Osteoblast (primary cell): ENCODE data around the gene YY1. TPM values are rescaled to one million over a fixed set of nuclear protein-coding genes. Genes with fewer than 3 reads are reported as not detected.

ENCODE experiments used
- DNase-seq: peaks from one replicate; pipeline ENCODE4 v3.0.0; 2011; ENCODE audit warnings: low spot score, mixed read lengths; ENCODE audit not compliant: insufficient read length; ENCODE audit errors: missing footprints
- H2AFZ ChIP-seq: 2 replicates; pipeline ENCODE4 v1.6.0; 2011; ENCODE audit warnings: mild to moderate bottlenecking, low read length
- H3K27ac ChIP-seq: 2 replicates; pipeline ENCODE4 v1.5.1; 2011; ENCODE audit warnings: mild to moderate bottlenecking, low read depth, low read length, moderate library complexity
- H3K27me3 ChIP-seq: 2 replicates; pipeline ENCODE4 v1.6.0; 2012; ENCODE audit warnings: mild to moderate bottlenecking, control low read depth, inconsistent platforms, low read length, moderate library complexity; ENCODE audit not compliant: insufficient read depth
- H3K36me3 ChIP-seq: 2 replicates; pipeline ENCODE4 v1.5.1; 2011; ENCODE audit warnings: mild to moderate bottlenecking, low read length, control low read depth, moderate library complexity; ENCODE audit not compliant: insufficient read depth
- H3K4me1 ChIP-seq: 2 replicates; pipeline ENCODE4 v1.5.1; 2011; ENCODE audit warnings: mild to moderate bottlenecking, low read length, control low read depth, moderate library complexity; ENCODE audit not compliant: insufficient read depth
- H3K4me2 ChIP-seq: 2 replicates; pipeline ENCODE4 v1.6.0; 2011; ENCODE audit warnings: mild to moderate bottlenecking, low read length; ENCODE audit not compliant: insufficient read depth
- H3K4me3 ChIP-seq: fragments of 200-600 bp; sonication (generic); 3 replicates; pipeline ENCODE4 v1.5.1; 2012; ENCODE audit warnings: mild to moderate bottlenecking, low read length, inconsistent platforms; ENCODE audit not compliant: insufficient read depth
- H3K79me2 ChIP-seq: 2 replicates; pipeline ENCODE4 v1.6.0; 2012; ENCODE audit warnings: mild to moderate bottlenecking, low read length, control low read depth, inconsistent platforms; ENCODE audit not compliant: insufficient read depth
- H3K9me3 ChIP-seq: 2 replicates; pipeline ENCODE4 v1.5.1; 2011; ENCODE audit warnings: low read depth, low read length, control low read depth
- H4K20me1 ChIP-seq: 2 replicates; pipeline ENCODE4 v1.6.0; 2012; ENCODE audit warnings: mild to moderate bottlenecking, low read length, control low read depth; ENCODE audit not compliant: insufficient read depth
- CTCF ChIP-seq: IDR thresholded peaks from 2 replicates; pipeline ENCODE4 v1.5.1; 2011; ENCODE audit warnings: mild to moderate bottlenecking, low read depth, low read length, moderate library complexity; ENCODE audit errors: extremely low read depth
- total RNA-seq: library from RNA; depleted of rRNA; stranded (reverse); fragments of >200 nt; gene quantifications from 2 replicates; pipeline ENCODE4 v1.2.3, GENCODE V29; 2012

The YY1 gene
- total RNA-seq, 1 donor, result 45.2 TPM

GRCh38 chr14:100219126-100219785 lies 19.7 kb upstream of the YY1 start:
- Histone ChIP-seq H4K20me1 (peaks cover 16% of the 10 kb centered on the region), H3K36me3 (no peaks in the 10 kb centered on the region), H3K4me3 (no peak overlapping the region), H2AFZ (no peak overlapping the region), H3K27ac (no peak overlapping the region), H3K4me1 (peaks cover 14% of the 10 kb centered on the region), H3K79me2 (peaks cover 15% of the 10 kb centered on the region), H3K27me3 (no peaks in the 10 kb centered on the region), H3K9me3 (no peaks in the 10 kb centered on the region), H3K4me2 (no peak overlapping the region)
- TF ChIP-seq CTCF, result no peak
- peak; percentile 62 for DNase-seq

GRCh38 chr14:100221533-100222223 lies 17.3 kb upstream of the YY1 start:
- peak; percentile 69 for DNase-seq
- Histone ChIP-seq H3K4me1 (peaks cover 14% of the 10 kb centered on the region), H3K27me3 (no peaks in the 10 kb centered on the region), H3K36me3 (no peaks in the 10 kb centered on the region), H3K9me3 (no peaks in the 10 kb centered on the region), H4K20me1 (peaks cover 16% of the 10 kb centered on the region), H3K27ac (peak overlapping the region; percentile 59), H3K4me3 (peak overlapping the region; percentile 77), H3K4me2 (peak overlapping the region; percentile 97), H3K79me2 (peaks cover 22% of the 10 kb centered on the region), H2AFZ (peak overlapping the region; percentile 93)
- TF ChIP-seq CTCF, result no peak

DNA sequence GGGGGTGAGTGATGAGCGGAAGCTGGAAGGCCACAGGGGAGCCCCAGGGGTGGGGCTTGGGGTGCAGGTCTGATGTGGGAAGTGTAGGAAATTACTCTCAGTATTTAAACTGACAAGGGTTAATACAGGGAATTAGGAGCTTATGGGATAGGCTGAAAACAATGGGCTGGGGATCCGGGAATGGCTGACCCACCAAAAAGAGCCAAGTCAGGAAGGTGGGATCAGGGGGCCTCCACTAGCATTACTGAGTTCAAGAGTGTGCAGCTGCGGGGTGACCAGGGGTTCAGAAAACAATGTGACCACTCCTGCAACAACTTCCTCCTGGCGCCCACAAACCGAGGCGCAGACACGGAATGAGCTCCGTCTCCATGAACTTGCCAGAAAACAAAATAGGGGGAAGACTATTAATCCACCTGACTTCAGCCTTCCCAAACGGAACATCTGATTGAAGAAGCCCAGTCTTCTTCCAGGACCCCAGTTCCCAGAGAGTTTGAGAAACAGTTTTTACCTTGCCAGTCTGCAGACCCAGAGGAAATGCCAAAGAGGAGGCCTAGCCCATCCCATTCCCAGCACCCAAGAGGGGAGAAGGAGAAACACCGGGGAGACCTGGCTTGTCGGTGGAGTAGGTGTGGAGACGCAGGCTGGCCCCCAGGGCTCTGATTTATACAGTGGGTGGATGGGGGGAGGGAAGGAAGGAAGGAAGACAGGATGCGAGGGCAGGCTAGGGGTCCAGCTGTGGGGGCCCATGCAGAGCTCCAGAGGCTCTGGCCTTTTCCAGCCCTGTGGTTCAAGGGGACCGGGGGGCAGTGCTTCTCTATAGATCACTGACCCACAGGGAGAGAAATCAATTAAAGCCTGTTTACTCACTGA lies 16.5 kb upstream of the YY1 start:
- H3K4me1 ChIP-seq, result peaks cover 14% of the 10 kb centered on the region
- H3K4me3 ChIP-seq, result peak overlapping the region; percentile 77
- H3K27ac ChIP-seq, result peak overlapping the region; percentile 59
- TF ChIP-seq CTCF, result no peak
- H3K79me2 ChIP-seq, result peaks cover 27% of the 10 kb centered on the region
- H4K20me1 ChIP-seq, result peaks cover 16% of the 10 kb centered on the region
- H3K9me3 ChIP-seq, result no peaks in the 10 kb centered on the region
- H3K4me2 ChIP-seq, result peak overlapping the region; percentile 97
- H3K36me3 ChIP-seq, result no peaks in the 10 kb centered on the region
- H3K27me3 ChIP-seq, result no peaks in the 10 kb centered on the region
- peak overlapping the region; percentile 93 for H2AFZ ChIP-seq
- DNase-seq, result peak; percentile 35
